HepG2 (cell line): ENCODE measurements around the gene POLR3K. TPM values are rescaled to one million over a fixed set of nuclear protein-coding genes. Genes with fewer than 3 reads are reported as not detected.
A peak's percentile ranks its signal among the peaks of the same experiment; 100 is the strongest.

Experiments used
- ATAC-seq: fragments of 200-7000 bp; cut with Tn5 transposase; 3 replicates; pipeline ENCODE4 v1.9.1; 2020; ENCODE audit warnings: mild to moderate bottlenecking, moderate library complexity
- BruUV-seq: library from RNA; stranded (reverse); fragments of 400-500 nt; replicated peaks from 2 replicates; lab custom pipeline; 2021; lab: Mats Ljungman, UMichigan
- CTCF ChIA-PET: fragments of 300-600 bp; formaldehyde crosslinking; extraction: SDS; loops from one replicate; lab custom pipeline; 2021; ENCODE audit warnings: low total read pairs, inconsistent platforms, low intra/inter-chr PET ratio; lab: Yijun Ruan, JAX
- POLR2A ChIA-PET: fragments of 350-600 bp; sonication (Branson Sonifier 250); formaldehyde crosslinking; loops from one replicate; lab custom pipeline; 2020; ENCODE audit warnings: antibody characterized with exemption, inconsistent platforms; lab: Yijun Ruan, JAX
- DNase-seq: peaks from one replicate; pipeline ENCODE4 v3.0.0-alpha.2; 2015; ENCODE audit warnings: low spot score
- FAIRE-seq: peaks from 3 replicates; lab custom pipeline; 2011; peaks lifted over from hg19 to GRCh38; lab: Jason Lieb, UNC
- H2AFZ ChIP-seq: one replicate; pipeline ENCODE4 v1.6.1; 2011; ENCODE audit warnings: low read length, inconsistent platforms
- H3K27ac ChIP-seq: fragments of 300-600 bp; 3 replicates; pipeline ENCODE4 v1.8.0; 2011; ENCODE audit warnings: mixed run types, mild to moderate bottlenecking, mixed read lengths, low read length, inconsistent platforms; ENCODE audit not compliant: insufficient read depth; ENCODE audit errors: extremely low read length
- H3K27me3 ChIP-seq, 2 experiments: fragments of 200-600 bp in 1 of 2; 2 replicates in 1 of 2; 3 replicates in 1 of 2; pipeline versions ENCODE4 v1.6.0 to v1.8.0; 2011; ENCODE audit warnings: low read length in 2 of 2, mild to moderate bottlenecking in 2 of 2, moderate library complexity in 2 of 2, inconsistent platforms in 1 of 2; ENCODE audit not compliant: insufficient read depth in 2 of 2, control insufficient read depth in 1 of 2
- H3K36me3 ChIP-seq, 2 experiments: fragments of 200-600 bp in 1 of 2; replicated peaks in 1 of 2; 2 replicates in 1 of 2; 3 replicates in 1 of 2; pipeline versions ENCODE4 v1.5.1 to v1.8.0; 2011; ENCODE audit warnings: low read length in 2 of 2, inconsistent platforms in 1 of 2; ENCODE audit not compliant: insufficient read depth in 2 of 2, control insufficient read depth in 1 of 2
- H3K4me1 ChIP-seq: 2 replicates; pipeline ENCODE4 v1.5.1; 2012; ENCODE audit warnings: low read length, inconsistent platforms; ENCODE audit not compliant: insufficient read depth
- H3K4me2 ChIP-seq: 2 replicates; pipeline ENCODE4 v1.6.0; 2011; ENCODE audit warnings: low read depth, low read length, inconsistent platforms
- H3K4me3 ChIP-seq, 3 experiments: fragments of 200-600 bp in 1 of 3; sonication (generic), shearing (Covaris generic) in 1 of 3; replicated peaks in 1 of 3; 2 replicates each; pipeline ENCODE4 v1.5.1; 2011 to 2016; ENCODE audit warnings: low read length in 3 of 3, inconsistent platforms in 2 of 3, low read depth in 2 of 3, mild to moderate bottlenecking in 2 of 3, control low read depth in 1 of 3, mixed read lengths in 1 of 3; ENCODE audit not compliant: insufficient read depth in 1 of 3
- H3K79me2 ChIP-seq: one replicate; pipeline ENCODE4 v1.6.1; 2011; ENCODE audit warnings: low read length, inconsistent platforms; ENCODE audit not compliant: insufficient read depth
- H3K9ac ChIP-seq: 2 replicates; pipeline ENCODE4 v1.6.0; 2011; ENCODE audit warnings: mild to moderate bottlenecking, low read depth, low read length, inconsistent platforms; ENCODE audit not compliant: insufficient read depth
- H3K9me3 ChIP-seq: 2 replicates; pipeline ENCODE4 v1.5.1; 2012; ENCODE audit warnings: mild to moderate bottlenecking, low read length
- H4K20me1 ChIP-seq: 2 replicates; pipeline ENCODE4 v1.6.0; 2011; ENCODE audit warnings: inconsistent platforms, mild to moderate bottlenecking, low read length, moderate library complexity; ENCODE audit not compliant: insufficient read depth
- AGO2 ChIP-seq: fragments of 200-400 bp; formaldehyde crosslinking; optimal IDR thresholded peaks from 2 replicates; pipeline ENCODE3; 2017; ENCODE audit warnings: mild to moderate bottlenecking, low read depth, low read length, moderate library complexity
- HHEX ChIP-seq: IDR thresholded peaks from 2 replicates; pipeline ENCODE4 v1.6.1; 2016; ENCODE audit warnings: control low read depth
- HMGA1 ChIP-seq: sonication (generic); formaldehyde crosslinking; conservative IDR thresholded peaks from 2 replicates; pipeline ENCODE4 v1.4.0; 2020; ENCODE audit warnings: missing genetic modification reagents
- MBNL3 ChIP-seq: fragments of 250-450 bp; sonication (Bioruptor Pico); conservative IDR thresholded peaks from 2 replicates; pipeline ENCODE4 v1.8.0; 2022; ENCODE audit warnings: mild to moderate bottlenecking, inconsistent platforms
- NCOA5 ChIP-seq: sonication (generic); formaldehyde crosslinking; IDR thresholded peaks from 2 replicates; pipeline ENCODE4 v1.4.0; 2020; ENCODE audit warnings: missing genetic modification reagents
- POLR2G ChIP-seq: fragments of 200-400 bp; formaldehyde crosslinking; IDR thresholded peaks from 2 replicates; pipeline ENCODE4 v1.6.1; 2018; ENCODE audit warnings: mild to moderate bottlenecking, low read depth, low read length, moderate library complexity
- RBFOX2 ChIP-seq: fragments of 200-400 bp; formaldehyde crosslinking; IDR thresholded peaks from 2 replicates; pipeline ENCODE4 v1.6.1; 2017; ENCODE audit warnings: low read depth, mild to moderate bottlenecking, low read length
- TBP ChIP-seq: sonication (generic); formaldehyde crosslinking; IDR thresholded peaks from 2 replicates; pipeline ENCODE4 v1.5.0; 2020; ENCODE audit warnings: missing genetic modification reagents
- ZFP62 ChIP-seq: sonication (generic); formaldehyde crosslinking; IDR thresholded peaks from 2 replicates; pipeline ENCODE4 v1.4.0; 2020; ENCODE audit warnings: missing genetic modification reagents
- ZFY ChIP-seq: sonication (generic); formaldehyde crosslinking; IDR thresholded peaks from 2 replicates; pipeline ENCODE4 v1.4.0; 2020; ENCODE audit warnings: missing genetic modification reagents
- ZNF333 ChIP-seq: sonication (generic); formaldehyde crosslinking; IDR thresholded peaks from 2 replicates; pipeline ENCODE4 v1.4.0; 2020; ENCODE audit warnings: mild to moderate bottlenecking, missing genetic modification reagents, borderline replicate concordance
- ZNF547 ChIP-seq: sonication (generic); formaldehyde crosslinking; IDR thresholded peaks from 2 replicates; pipeline ENCODE4 v1.5.1; 2020; ENCODE audit warnings: mild to moderate bottlenecking, missing genetic modification reagents
- ZNF724P ChIP-seq: sonication (generic); formaldehyde crosslinking; IDR thresholded peaks from 2 replicates; pipeline ENCODE4 v1.8.0; 2022; ENCODE audit warnings: missing genetic modification reagents, borderline replicate concordance
- WGBS: methylation state at CpG from one replicate; pipeline ENCODE4 v1.1.6; 2017; ENCODE audit warnings: low lambda C conversion rate; 5-methylcytosine and 5-hydroxymethylcytosine counted together
- in situ Hi-C: cut with HindIII; loops from 2 replicates; pipeline ENCODE4 v1.10.0; 2017; ENCODE audit warnings: low pct_unique_long_range_greater_than_20kb; ENCODE audit not compliant: extremely low pct_ligation_motif_present
- intact Hi-C: fragments of 100-400 bp; cut with micrococcal nuclease; formaldehyde crosslinking; loops from one replicate; pipeline ENCODE4 v1.10.0; 2022; ENCODE audit not compliant: unreplicated experiment
- polyA plus RNA-seq, 8 experiments: library from polyadenylated mRNA; depleted of rRNA in 3 of 8; stranded (reverse) in 7 of 8; unstranded in 1 of 8; fragments of >200 nt; fragmentation: Illumina TruSeq in 4 of 8; extraction: Trizol in 4 of 8; gene quantifications; 2 replicates each; pipeline versions ENCODE4 v1.2.1 to v1.2.3, GENCODE V29; 2011 to 2016; ENCODE audit warnings: low read depth in 4 of 8, missing spikeins in 1 of 8, mixed read lengths in 1 of 8; ENCODE audit not compliant: insufficient read depth in 1 of 8
- total RNA-seq, 5 experiments: library from RNA; depleted of rRNA; stranded (reverse); fragments of >200 nt; fragmentation: Illumina TruSeq; extraction: Trizol; gene quantifications; 2 replicates each; pipeline ENCODE4 v1.2.3, GENCODE V29; 2016; ENCODE audit warnings: low read depth in 1 of 5
- TF ChIP-seq, protein P1 (sequence below): sonication (generic); formaldehyde crosslinking; IDR thresholded peaks from 2 replicates; pipeline ENCODE4 v1.5.0; 2020; ENCODE audit warnings: missing genetic modification reagents
- TF ChIP-seq, protein P2 (sequence below): sonication (generic); formaldehyde crosslinking; IDR thresholded peaks from 2 replicates; pipeline ENCODE4 v1.8.1; 2023; ENCODE audit warnings: missing genetic modification reagents, mild to moderate bottlenecking, borderline replicate concordance
- TF ChIP-seq, protein P3 (sequence below): IDR thresholded peaks from 2 replicates; pipeline ENCODE4 v1.6.1; 2018; ENCODE audit warnings: missing genetic modification reagents

Gene POLR3K
- total and polyA plus RNA-seq, 2 of the 13 experiments (the other 11 are each of a cell fraction or from before 2014, with no cell fraction given): 14.8 to 18.8 TPM

DNA sequence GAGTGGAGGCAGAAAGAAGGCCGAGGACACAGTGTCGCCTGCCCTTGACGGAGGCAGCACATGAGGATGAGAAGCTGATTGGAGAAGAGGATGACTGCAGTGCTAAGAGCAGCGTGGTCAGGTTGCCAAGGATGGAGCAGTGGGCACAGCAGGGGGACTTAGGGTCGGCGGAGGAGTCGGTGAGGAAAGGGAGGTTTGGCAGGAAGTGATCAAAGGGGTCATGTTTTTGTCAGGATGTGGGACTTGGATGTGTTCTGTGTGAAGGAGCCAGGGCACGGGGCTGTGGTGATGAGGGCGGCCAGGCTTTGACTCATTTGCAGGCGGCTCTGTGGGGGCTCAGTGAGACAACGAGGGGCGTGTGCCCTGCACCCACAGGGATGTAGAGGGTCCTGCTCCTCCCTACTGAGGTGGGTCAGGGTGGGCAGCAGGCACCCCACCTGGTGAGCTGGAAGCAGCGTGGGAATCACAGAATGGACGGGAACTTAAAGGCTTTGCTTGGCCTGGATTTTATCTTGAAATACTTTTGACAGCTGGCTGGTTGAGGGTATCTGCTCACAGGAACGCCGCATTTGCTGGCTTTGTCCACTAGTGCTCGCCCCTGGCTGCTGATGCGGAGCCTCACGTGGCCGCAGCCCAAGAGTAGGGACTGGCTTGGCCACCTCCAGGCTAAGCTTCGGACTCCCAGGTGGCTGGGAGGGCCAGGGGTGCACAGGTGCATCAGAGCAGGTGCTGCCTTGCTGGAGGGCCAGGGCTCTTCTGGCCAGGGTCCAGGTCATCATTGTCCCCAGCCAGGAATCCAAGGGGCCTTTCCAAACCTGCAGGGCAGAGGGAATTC is 30.6 kb upstream of the POLR3K start:
- peaks cover 17 to 45% of the 10 kb centered on the region in 2 experiments; a peak in 4 of 5 replicates for H3K36me3 ChIP-seq
- no peaks in the 10 kb centered on the region for H3K27me3 ChIP-seq
- peak; percentile 74 for TF ChIP-seq AGO2
- no peak for TF ChIP-seq HMGA1 (CRISPR knock-in tag)
- TF ChIP-seq POLR2G: peak; percentile 37; the same call in 1 of the 2 replicates
- TF ChIP-seq RBFOX2: 0 out of 2 replicates have a peak, but pooled peaks have one; percentile 26
- 0 out of 2 replicates have a peak, but pooled peaks have one; percentile 31 for TF ChIP-seq ZFY
- DNase-seq (no peak), FAIRE-seq (no peak), ATAC-seq (peak; percentile 6; the same call in 1 of the 3 replicates)
- no peak overlapping the region for H3K4me2 ChIP-seq
- peaks cover 10% of the 10 kb centered on the region for H3K4me1 ChIP-seq
- H3K9ac ChIP-seq: no peak overlapping the region
- intact Hi-C loops (no loop called here), in situ Hi-C loops (no loop called here)
- no peak overlapping the region for H3K27ac ChIP-seq
- H4K20me1 ChIP-seq: no peaks in the 10 kb centered on the region
- WGBS: 91% methylated on average over 14 of the region's 21 CpGs
- H3K9me3 ChIP-seq: no peaks in the 10 kb centered on the region
- no peak overlapping the region for H2AFZ ChIP-seq
- ChIA-PET CTCF (interaction anchor here (0.8 kb wide), 1 partner anchor 13 kb away, joined by 3 read pairs; no protein-coding TSS in a partner anchor), POLR2A (no interaction called here)
- no peak overlapping the region for H3K4me3 ChIP-seq
- peaks cover 2% of the 10 kb centered on the region for H3K79me2 ChIP-seq
- BruUV-seq: no TSS peak

DNA sequence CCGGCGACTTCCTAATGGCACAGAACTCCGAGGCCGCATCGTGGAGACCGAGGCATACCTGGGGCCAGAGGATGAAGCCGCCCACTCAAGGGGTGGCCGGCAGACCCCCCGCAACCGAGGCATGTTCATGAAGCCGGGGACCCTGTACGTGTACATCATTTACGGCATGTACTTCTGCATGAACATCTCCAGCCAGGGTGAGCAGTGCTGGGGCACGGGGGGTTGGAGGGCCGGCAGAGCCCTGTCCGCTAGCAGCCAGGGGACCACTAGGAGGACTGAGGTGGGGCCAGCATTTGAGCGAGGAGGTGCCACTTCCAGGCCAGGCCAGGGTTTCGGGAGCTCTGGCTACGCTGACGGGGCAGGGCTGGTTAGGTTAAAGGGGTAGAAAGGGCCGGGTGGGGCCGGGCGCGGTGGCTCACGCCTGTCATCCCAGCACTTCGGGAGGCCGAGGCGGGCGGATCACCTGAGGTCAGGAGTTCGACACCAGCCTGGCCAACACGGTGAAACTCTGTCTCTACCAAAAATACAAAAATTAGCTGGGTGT is 29.7 kb upstream of the POLR3K start:
- Histone ChIP-seq H2AFZ (no peak overlapping the region), H3K27ac (no peak overlapping the region), H3K4me1 (peaks cover 14% of the 10 kb centered on the region), H3K4me2 (no peak overlapping the region), H3K27me3 (no peaks in the 10 kb centered on the region; a peak in 1 of 5 replicates), H4K20me1 (no peaks in the 10 kb centered on the region), H3K9ac (no peak overlapping the region), H3K79me2 (peaks cover 2% of the 10 kb centered on the region), H3K4me3 (no peak overlapping the region), H3K36me3 (peaks cover 15 to 38% of the 10 kb centered on the region in 2 experiments; a peak in 4 of 5 replicates), H3K9me3 (no peaks in the 10 kb centered on the region)
- no peak for FAIRE-seq
- WGBS: 97% methylated on average over 18 of the region's 31 CpGs
- in situ Hi-C loops: no loop called here
- POLR2A ChIA-PET: no interaction called here
- CTCF ChIA-PET: no interaction called here
- ATAC-seq: no peak
- intact Hi-C loops: no loop called here
- BruUV-seq: no TSS peak
- DNase-seq: no peak
- TF ChIP-seq HHEX (CRISPR knock-in tag) (no peak), ZFP62 (no peak), ZNF333 (CRISPR knock-in tag) (no peak), NCOA5 (CRISPR knock-in tag) (no peak), TBP (CRISPR knock-in tag) (no peak), MBNL3 (CRISPR knock-in tag) (no peak), ZNF547 (CRISPR knock-in tag) (no peak), ZNF724P (no peak)
- TF ChIP-seq, protein P1, sequence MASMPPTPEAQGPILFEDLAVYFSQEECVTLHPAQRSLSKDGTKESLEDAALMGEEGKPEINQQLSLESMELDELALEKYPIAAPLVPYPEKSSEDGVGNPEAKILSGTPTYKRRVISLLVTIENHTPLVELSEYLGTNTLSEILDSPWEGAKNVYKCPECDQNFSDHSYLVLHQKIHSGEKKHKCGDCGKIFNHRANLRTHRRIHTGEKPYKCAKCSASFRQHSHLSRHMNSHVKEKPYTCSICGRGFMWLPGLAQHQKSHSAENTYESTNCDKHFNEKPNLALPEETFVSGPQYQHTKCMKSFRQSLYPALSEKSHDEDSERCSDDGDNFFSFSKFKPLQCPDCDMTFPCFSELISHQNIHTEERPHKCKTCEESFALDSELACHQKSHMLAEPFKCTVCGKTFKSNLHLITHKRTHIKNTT (CRISPR knock-in tag): no peak
- TF ChIP-seq, protein P2, sequence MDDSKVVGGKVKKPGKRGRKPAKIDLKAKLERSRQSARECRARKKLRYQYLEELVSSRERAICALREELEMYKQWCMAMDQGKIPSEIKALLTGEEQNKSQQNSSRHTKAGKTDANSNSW (CRISPR knock-in tag): no peak
- TF ChIP-seq, protein P3, sequence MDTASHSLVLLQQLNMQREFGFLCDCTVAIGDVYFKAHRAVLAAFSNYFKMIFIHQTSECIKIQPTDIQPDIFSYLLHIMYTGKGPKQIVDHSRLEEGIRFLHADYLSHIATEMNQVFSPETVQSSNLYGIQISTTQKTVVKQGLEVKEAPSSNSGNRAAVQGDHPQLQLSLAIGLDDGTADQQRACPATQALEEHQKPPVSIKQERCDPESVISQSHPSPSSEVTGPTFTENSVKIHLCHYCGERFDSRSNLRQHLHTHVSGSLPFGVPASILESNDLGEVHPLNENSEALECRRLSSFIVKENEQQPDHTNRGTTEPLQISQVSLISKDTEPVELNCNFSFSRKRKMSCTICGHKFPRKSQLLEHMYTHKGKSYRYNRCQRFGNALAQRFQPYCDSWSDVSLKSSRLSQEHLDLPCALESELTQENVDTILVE (CRISPR knock-in tag): no peak
